Stimulated activated CD4-positive, alpha-beta T cell treated with anti-CD3 and anti-CD28 coated beads, TNF-alpha, amount 100 ng/mL, for 48 hours (primary cell): Measurements from ENCODE around the gene NOL4L.

ENCODE experiments used
- DNase-seq, 3 donors: peaks; one replicate each; pipeline ENCODE4 v3.0.0-alpha.2; 2020; ENCODE audit warnings: low read depth in 3 of 3

Gene NOL4L, protein sequence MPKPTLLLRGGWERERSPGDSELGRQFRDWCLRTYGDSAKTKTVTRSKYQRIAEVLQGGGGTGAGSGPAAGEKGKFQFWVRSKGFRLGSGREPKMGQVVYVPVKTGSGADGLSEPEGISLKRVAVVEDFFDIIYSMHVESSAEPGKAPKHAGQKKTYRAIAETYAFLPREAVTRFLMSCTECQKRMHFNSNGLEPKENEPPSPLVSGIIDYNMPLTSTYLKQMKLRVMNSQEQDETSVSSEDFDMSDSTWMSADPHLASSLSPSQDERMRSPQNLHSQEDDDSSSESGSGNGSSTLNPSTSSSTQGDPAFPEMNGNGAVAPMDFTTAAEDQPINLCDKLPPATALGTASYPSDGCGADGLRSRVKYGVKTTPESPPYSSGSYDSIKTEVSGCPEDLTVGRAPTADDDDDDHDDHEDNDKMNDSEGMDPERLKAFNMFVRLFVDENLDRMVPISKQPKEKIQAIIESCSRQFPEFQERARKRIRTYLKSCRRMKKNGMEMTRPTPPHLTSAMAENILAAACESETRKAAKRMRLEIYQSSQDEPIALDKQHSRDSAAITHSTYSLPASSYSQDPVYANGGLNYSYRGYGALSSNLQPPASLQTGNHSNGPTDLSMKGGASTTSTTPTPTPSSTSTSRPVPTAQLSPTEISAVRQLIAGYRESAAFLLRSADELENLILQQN

GRCh38 chr20:32585011-32585585, at the start of gene NOL4L:
NOL4L (minus strand) TSS chr20:32585333; CDS start chr20:32584890, 443 bp downstream.
- no peak for DNase-seq

DNA sequence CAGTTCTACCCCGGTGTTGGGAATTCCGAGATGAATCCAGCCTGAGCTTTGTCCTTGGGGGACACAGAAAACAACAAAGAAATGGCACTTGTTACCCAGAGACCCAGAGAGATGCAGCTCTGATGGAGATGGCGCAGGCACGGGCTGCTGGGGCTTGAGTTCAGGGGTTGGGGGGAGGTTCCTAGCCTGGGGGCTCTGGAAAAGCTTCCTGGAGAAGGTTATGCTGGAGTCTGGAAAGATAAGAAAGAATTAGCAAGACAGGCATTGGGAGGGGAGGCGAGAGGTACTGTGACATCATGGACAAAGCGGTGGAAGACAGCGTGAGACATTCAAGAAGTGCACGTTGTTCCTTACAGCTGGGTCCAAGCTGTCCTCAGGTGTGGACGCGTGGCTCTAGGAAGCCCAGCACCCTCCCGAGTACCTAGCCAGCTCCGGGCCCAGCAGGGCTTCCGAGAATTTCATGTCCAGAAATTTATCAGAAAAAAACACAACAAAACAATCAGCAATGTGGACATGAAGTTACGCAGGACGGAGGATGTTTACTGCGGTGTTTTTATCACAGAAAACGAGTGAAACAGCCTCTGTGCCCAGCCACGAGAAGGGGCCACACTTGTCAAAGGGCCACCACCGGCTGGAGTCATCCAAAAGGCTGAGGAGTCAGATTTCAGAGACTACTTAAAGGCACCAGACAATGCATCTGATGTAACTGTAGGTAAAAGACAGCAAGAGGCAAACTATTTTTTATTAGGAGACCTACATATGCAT, 49.1 kb upstream of the NOL4L start:
- no peak for DNase-seq

DNA sequence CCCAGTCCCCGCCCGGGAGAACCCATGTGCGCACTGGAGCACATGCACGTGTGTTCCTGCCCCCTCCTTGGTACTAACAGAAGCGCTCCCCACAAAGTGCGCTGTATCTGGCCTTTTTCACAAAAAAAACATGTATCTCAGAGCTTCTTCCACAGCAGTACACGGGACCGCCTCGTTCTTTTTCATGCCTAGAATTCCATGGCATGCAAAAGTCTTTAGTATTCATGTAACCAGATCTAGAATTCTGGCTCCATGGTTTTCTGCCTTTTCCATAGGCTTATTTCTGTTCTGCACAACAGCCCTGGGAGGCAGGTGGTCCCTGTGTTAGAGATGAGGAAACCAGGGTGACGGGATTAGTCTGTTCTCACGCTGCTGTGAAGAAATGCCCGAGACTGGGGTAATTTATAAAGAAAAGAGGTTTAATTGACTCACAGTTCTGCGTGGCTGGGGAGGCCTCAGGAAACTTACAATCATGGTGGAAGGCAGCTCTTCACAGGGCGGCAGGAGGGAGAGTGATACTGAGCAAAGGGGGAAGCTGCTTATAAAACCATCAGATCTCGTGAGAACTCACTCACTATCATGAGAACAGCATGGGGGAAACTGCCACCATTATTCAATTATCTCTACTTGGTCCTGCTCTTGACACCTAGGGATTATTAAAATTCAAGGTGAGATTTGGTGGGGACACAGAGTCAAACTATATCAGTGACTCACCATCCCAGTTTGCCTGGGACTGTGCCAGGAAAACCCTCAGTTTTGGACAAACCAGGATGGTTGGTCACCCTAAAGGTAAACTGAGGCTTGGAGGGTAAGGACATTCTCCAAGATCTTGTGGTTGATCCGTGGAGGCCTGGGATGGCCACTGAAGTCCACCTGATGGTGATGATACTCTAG, 47.6 kb upstream of the NOL4L start:
- DNase-seq, result no peak

DNA sequence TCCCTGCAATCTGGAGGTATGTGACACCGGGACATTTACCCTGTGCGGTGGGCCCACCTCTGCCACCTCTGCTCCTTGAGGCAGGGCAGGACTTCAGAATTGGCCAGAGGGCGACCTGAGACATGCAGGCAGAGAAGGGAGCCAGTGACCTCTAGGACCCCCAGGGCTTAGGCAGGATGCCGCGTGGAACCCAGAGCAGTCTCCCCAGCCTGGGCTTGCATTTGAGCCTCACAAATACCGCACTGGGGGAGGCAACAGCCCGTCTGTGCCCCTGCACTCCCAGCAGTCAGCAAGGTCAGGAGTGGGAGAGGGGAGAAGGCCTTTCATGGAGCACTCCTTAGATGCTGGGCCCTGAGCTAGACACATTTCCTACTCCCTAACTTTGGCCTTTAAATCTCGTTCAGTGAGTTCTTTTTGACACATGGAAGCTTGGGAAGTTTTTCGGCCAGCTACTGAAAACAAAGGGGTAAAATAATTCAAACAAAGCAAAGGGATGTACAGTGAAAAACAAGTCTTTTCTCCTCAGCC, 46.9 kb upstream of the NOL4L start:
- no peak for DNase-seq

- no peak for DNase-seq
Observed at GRCh38 chr20:32629813-32630212, 44.7 kb upstream of the NOL4L start.

DNA sequence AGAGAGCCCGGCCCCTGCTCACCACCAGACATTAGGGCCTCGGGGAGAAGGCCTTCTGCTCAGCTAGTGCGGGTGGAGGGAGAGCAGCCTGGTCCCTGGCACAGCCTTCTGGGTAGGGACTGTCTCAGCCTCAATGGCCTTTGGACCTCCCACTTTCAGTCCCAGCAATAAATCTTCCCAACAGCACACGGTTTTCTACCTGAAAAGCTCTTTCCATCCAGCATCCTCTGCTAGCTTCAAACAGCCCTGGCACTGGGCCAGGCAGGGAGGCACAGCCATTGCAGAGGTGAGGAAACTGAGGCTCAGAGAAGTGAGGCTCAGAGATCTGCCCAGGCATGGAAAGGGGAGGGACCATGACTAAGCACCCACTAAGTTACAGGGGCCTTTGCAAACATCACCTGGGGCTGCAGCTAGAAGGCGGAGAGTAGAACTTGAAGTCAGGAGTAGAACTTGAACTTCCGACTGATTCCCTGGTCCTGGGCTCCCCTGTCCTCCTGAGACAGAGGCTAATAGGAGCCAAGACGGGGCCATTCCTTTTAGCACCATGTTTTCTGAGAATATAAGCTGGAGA, 43.9 kb upstream of the NOL4L start:
- no peak for DNase-seq

- no peak for DNase-seq
Observed at GRCh38 chr20:32626859-32627636, 41.9 kb upstream of the NOL4L start.

DNA sequence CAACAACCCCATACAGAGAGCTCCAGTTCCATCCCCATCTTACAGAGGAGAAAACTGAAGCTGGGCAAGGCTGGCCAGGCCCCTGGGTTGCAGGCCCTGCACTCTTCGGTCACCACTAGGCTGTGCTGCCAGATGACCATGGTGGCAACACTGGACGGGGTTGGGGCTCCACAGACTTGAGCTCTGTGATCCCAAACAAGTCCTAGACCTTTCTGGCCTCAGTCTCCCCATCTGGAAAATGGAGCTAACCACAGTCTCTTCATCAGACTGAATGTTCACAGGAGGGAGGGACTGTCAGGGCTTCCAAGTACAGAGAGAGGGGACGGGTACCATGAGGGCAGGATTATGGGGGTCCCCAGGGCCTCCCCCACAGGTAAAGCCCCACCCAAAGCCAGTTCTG, 41.3 kb upstream of the NOL4L start:
- no peak for DNase-seq

GRCh38 chr20:32625996-32626395, 40.9 kb upstream of the NOL4L start:
- DNase-seq, result no peak

DNA sequence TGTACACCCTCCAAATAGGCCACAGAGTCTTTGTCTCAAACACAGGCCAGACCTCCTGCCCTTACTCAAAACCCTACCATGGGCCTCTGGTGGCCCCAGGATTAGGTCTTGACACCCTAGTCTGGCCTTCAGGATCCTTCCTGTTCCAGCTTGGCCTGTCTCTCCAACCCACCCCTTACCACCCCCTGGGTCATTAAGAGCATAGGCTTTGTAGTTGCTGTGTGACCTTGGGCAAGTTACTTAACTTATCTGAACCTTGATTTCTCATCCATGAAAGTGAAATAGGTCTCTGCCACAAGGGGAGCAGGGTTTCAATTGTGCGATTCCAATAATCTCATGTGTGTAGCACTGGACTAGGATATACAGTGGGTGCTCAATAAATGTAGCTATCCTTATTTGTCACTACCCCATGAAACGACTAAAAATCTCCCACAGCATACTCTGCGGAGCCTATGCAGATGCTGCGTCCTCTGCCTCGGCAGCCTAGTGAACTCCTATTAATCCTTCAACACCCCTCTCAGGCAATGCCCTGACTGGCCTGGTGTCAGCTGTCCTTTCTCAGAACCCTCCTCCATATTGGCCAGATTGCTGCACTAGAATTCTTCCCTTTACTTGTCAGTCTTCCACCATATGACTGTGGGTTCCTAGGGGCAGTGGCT, 39.7 kb upstream of the NOL4L start:
- no peak for DNase-seq

DNA sequence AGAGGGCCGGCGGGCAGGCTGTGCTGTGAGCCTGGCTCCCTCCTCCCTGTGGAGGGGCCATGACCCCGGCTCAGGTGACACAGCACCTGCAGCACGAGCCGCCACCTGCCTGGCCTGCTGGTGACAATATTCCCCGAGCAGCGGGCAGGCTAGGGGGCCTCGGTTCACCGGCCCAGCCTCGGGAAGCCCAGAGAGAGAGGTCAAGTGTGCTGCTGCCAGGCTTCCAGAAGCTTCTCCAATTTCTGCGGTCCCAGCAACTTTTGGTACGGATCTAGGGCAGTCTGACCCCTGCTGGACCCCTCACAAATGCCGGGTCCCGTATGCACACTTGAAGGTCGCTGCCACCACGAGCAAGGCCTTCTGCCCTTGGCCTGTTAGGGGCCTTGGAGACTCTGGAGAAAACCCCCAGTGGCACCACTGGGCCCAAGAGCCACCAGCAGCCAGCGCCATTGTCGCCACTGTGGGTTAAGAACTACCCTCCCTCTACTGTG, 38.6 kb upstream of the NOL4L start:
- no peak for DNase-seq

DNA sequence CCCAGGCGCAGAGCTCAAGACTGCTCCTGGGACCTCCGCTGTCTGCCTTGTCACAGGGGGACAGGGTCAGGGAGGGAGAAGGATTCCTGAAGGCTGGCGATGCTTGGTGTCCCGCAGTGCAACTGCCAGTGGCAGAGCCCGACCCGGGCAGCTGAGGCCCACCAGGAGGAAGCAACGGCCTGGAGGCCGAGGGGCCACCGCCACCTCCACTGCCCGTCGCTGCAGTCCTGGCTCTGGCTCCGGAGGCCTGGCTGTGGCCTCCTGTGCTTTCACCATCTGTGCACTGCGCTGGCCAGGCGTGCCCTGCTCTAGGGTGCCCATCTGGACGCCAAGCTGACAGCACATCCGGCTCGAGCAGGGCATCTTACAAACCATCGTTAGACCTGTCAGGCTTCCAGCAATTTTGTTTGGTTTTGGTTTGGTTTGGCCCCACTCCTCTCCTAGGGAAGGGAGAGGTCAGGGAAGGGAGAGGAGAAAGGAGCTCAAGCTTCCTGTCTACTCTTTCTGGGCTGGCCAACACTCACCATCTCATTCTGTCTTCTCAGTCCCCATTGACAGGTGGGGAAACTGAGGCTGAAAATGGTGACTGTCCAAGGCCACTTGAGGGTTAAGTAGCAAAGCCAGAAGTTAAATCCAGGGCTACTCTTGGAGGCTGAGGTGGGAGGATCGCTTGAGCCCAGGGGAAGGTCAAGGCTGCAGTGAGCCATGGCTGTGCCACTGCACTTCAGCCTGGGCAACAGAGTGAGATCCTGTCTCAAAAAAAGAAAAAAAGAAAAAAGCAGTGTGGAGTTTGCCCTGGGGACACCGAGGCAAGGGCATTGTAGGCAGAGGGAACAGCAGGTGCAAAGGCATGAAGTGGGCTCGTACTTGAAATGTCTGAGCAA, 37.7 kb upstream of the NOL4L start:
- DNase-seq, result no peak

- DNase-seq, result no peak
Observed at GRCh38 chr20:32621891-32622584, 36.9 kb upstream of the NOL4L start.

DNA sequence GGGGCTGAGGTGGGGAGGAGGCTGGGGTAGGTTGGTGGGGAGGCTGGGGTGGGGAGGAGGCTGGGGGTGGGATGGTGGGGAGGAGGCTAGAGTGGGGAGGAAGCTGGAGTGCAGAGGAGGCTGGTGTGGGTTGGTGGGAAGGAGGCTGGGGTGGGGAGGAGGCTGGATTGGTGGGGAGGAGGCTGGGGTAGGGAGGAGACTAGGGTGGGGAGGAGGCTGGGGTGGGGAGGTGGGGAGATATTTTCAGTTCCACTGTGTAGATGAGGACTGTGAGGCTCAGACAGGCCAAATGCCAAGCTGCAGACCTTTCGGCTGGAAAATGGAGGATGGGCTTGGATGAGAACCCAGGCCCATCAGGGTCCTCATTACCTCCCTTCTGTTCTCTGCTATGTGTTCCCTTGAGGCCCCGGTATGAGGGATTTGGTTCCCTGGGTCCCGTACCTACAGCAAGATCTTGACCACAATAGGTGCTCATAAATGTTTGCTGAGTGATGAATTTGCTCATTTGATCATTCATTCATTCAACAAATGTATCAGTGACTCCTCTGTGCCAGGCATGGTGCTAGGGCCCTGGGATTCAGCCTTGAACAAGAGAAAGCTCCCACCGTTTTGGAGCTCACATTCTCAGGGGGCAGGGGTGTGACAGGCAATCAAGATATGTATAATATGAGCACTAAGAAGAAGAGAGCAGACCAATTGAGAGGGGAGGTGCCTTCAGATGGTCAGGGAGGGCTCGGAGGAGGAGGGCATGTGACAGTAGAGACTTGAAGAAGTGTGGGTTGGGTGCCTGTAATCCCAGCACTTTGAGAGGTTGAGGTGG, 36.1 kb upstream of the NOL4L start:
- DNase-seq, result no peak

GRCh38 chr20:32619586-32619985, 34.5 kb upstream of the NOL4L start:
- no peak for DNase-seq

GRCh38 chr20:32614772-32615171, 29.6 kb upstream of the NOL4L start:
- no peak for DNase-seq

GRCh38 chr20:32614303-32614702, 29.2 kb upstream of the NOL4L start:
- no peak for DNase-seq
